IPS-18c (cell line): ENCODE data around the gene PRCC.

Experiments
- H3K4me3 ChIP-seq: 2 replicates; pipeline ENCODE4 v1.7.0; 2013; ENCODE audit warnings: low read depth, mild to moderate bottlenecking, low read length, moderate library complexity; ENCODE audit not compliant: insufficient read depth
- H3K9me3 ChIP-seq: one replicate; pipeline ENCODE4 v1.6.1; 2013; ENCODE audit warnings: mild to moderate bottlenecking, low read length, moderate library complexity; ENCODE audit not compliant: control insufficient read depth, insufficient read depth

Gene PRCC

DNA sequence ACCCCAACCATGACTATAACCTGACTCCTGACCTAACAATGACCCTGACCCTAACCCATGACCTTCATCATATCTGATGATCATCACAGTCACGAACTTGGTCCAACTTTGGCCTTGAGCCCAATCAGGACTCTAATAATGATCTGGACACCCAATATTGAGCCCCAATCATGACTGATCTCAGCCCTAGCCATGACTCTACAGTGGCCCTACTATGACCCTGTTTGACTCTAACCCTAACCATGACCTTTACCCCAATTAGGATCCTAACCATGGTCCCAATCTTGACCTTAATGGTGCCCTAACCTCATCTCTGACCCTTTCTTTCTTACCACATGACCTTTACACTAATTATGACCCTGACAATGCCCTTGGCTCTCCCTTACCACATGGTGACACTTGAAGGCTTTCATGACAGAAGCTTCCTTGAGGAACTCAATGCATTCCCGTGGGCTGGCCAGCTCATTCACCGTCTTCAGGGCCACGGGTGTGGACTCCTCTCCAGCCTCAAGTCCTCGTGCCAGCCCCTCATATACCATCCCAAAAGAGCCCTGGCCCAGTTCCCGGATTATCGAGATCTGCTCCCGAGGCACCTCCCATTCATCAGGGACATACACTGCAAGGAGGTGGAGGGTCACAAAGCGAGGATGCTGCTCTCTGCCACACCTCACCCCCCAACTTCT is 75.4 kb downstream of the PRCC start:
- Histone ChIP-seq H3K9me3 (peaks cover 2% of the 10 kb centered on the region), H3K4me3 (no peak overlapping the region)

DNA sequence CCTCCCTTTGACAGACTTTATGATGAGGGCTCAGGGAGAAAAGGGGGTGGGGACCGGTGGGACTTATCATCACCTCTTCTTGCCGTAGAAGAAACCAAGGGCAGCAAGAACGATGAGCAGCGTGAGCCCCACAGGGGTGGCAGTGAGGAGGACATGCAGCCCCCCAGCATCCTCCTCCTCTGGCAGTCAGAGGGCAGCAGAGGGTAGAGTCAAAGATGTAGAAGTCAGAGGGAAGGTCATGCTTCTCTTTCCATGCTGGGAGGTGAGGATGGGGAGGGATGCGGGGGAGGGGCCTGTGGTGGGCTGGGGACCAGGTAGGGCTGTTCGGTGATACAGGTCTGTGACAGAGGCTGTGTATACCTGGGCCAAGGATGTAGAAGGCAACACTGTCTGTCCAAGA is 76.8 kb downstream of the PRCC start:
- no peak overlapping the region for H3K4me3 ChIP-seq
- H3K9me3 ChIP-seq = peaks cover 2% of the 10 kb centered on the region

DNA sequence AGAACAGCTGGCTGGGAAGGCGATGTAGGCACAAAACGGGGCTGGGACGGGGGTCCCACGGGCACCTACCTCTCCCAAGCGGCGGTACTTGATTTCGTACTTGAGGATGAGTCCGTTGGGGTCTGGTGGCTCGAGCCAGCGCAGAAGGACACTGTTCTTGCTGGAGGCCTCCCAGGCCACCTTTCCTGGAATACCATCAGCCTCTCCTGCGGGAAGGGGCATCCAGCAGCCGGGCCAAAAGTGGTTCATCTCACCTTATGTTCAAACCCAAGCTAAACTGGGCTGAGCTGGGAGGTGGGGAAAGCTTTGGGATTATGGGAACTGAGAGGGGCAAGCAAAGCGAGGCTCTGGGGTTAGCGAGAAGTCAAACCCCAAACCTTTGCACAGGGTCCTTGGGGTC is 77.3 kb downstream of the PRCC start:
- H3K4me3 ChIP-seq = peak overlapping the region; percentile 40; the same call in 1 of the 2 replicates

DNA sequence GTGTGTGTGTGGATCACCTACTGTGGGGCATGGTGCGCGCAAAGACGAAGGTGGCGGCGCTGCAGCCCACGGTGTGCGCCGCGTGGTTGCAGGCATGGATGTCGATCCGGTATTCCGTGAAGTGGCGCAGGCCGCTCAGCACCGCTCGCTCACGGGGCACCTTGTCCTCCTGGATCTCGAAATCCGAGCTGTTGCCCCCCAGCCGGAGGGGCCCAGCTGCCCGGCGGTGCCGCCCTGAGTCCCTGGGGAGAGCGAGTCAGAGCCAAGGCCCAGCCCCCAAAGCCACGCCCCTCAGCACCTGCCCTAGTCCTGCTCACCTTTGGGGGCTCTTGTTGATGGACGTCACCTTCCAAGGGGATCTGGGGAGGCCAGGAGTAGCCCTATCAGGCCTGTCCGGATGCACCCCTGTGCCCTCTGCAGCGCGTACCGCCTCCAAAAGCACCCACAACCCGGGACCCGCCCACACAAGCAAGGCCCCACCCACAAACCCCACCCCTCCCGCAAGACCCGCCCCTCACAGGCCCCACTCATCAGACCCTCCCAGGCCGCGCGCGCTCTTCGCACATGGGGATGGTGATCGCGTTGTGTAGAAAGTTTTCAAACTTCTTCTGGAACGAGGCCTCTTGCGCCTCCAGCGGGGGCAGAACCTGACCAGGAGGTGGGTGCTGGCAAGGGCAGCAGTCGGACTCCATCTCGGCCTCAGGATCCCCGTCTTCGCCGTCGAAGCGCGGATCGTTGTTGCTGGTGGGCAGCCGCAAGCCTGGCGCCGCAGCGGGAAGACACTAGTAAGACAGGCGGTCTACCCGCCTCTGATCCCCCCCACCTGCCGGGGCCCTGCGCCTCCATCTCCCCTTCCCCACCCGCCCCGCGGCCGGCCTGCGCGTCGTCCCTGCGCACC is 78.0 kb downstream of the PRCC start:
- H3K4me3 ChIP-seq = peak overlapping the region; percentile 40
- peaks cover 2% of the 10 kb centered on the region for H3K9me3 ChIP-seq

More for the DNA sequence above, 77.3 kb downstream of the PRCC start:
- peaks cover 2% of the 10 kb centered on the region for H3K9me3 ChIP-seq

DNA sequence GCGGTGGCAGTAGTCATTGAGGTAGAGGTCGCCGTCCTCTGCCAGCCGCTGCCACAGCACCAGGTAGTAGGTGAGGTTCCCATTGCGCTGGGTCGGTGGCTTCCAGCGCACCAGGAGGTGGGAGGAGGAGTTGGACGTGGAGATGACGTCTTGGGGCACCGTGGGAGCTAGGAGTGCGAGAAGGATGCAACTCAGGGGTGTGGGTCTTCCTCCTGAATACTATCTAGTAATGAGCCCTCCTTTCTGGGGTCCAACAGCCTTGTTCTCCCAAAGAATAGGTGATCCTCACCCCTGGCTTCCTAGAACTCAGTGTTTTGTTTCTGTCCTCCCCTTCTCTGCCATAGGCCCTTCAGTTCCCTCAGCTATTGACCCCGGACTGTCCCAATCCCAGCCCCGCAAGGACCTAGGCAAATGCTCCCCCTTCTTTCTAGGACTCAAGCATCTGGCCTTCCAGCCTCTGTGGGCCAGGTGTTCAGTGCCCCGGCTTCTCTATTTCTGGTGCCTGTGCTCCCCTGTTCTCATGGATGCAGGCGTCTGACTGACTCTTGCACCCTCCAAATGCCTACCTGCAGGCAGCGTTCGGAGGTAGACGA is 78.7 kb downstream of the PRCC start:
- peak overlapping the region; percentile 40; the same call in 1 of the 2 replicates for H3K4me3 ChIP-seq
- H3K9me3 ChIP-seq = peaks cover under 1% of the 10 kb centered on the region

DNA sequence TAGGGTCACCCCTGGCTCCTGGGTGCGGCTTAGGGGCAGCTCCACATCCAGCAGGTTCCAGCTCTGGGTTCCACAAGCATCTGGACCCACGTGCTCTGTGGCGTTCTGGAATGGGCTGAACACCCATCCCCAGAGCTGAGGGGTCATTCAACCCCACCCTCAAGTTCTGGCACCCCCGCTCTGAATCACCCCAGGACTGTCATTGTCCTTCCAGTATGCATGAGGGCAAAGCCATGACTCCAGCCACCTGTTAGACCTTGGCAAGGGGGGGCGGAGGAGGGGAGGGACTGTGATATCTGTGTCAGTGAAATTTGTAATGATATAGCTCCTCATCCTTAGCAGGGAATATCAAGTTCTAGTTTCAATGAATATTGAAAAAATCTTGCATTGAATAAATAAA is 79.3 kb downstream of the PRCC start:
- H3K9me3 ChIP-seq = no peaks in the 10 kb centered on the region
- H3K4me3 ChIP-seq = no peak overlapping the region

DNA sequence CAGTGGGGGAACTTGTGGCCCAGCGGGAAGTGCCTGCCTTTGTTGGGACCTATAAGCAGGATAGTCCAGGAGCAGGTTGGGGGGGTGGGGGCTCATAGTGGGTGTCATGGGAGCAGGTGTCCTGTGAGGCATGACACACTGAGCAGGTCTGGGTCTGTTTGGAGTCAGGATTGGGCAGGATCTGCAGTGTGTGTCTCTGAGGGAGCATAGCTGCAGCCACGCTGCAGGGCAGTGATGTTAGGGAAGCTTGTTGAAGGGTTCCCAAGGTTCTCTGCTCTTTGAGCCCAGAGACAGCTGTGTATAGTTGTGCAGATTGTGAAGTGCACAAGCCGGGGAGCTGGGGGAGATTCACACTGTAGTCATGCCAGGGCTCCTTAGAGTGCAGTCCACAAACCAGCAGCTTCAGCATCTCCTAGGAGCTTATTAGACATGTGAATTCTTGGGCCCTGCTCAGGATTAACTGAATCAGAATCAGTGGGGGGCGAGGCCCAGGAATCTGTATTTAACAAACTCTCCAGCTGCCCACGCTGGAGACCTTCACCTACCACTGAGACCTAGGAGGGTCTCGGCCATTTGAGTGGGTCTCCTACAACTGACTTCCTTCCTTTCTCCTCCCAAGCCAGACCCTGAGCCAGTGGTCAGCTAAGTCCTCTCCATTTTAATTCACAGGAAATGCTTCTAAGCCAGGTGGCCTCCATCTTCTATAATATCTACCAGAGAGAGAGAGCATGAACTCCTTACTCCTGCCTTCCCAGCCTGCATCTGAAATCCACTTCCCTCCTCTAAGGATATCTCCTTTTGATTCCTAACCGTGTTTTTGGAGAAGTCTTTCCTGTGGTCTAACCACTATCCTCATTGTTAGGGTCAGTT is 80.5 kb downstream of the PRCC start:
- Histone ChIP-seq H3K9me3 (no peaks in the 10 kb centered on the region), H3K4me3 (no peak overlapping the region)

DNA sequence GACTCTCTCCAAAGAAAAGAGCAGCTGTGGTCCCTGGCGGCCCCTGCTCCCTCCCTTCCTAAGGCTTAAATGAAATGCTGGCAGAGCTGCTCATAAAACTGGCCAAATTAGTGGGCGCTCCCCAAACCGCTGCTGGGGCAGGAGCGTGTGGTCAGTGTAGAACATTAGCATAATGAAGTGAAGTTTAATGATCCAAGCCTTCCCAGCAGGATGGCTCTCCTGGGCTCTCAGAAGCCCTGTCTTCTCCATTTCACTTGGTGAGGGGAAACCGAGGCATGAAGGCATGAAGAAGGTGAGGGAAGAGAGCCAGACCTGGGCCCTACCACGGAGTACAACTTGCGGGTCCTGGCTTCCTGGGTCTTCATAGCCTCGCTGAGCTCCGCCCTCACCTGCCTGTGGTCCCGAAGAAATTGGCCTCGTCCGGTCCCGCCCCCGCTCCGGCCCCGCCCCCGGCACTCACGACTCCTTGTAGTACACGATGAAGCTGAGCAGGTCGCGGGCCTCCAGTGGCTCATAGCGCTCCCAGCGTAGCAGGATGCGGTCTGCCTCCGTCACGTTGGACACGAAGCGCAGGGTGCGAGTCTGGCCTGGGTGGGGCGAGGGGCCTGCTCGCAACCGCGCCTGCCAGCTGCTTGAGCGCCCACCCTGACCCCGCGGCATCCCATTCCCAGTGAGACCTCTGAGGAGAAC is 81.3 kb downstream of the PRCC start:
- Histone ChIP-seq H3K9me3 (no peaks in the 10 kb centered on the region), H3K4me3 (peak overlapping the region; percentile 25; the same call in 1 of the 2 replicates)

DNA sequence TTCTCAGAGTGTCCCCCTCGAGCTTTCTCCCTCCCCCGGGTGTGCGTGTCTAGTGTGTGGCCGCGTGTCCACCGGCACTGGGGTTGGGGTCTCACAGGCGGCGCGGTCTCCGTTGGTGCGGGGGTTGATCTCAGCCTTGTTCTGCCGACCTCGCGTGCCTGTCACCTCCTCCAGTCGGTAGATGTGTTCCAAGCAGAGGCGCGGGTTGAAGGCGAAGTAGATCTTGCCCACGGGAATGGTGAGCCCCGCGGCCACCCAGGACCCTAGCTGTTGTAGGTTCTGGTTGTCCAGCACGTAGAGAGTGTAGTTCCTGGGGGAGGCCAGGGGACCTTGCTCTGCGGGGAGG is 81.8 kb downstream of the PRCC start:
- Histone ChIP-seq H3K4me3 (peak overlapping the region; percentile 25; the same call in 1 of the 2 replicates), H3K9me3 (no peaks in the 10 kb centered on the region)
